K562 (cell line): Measurements from ENCODE around the gene C1orf174. TPM values are rescaled to one million over a fixed set of nuclear protein-coding genes. Genes with fewer than 3 reads are reported as not detected.

Source experiments
- EGR1 ChIP-seq: fragments of 450-650 bp; conservative IDR thresholded peaks from 2 replicates; pipeline ENCODE4 v1.6.1; 2017; ENCODE audit warnings: mild to moderate bottlenecking
- EP300 ChIP-seq: IDR thresholded peaks from 2 replicates; pipeline ENCODE4 v1.6.1; 2012; ENCODE audit warnings: low read length, improper control_type of control experiment
- ESRRB ChIP-seq: fragments of 250-450 bp; sonication (Bioruptor Pico); IDR thresholded peaks from 2 replicates; pipeline ENCODE4 v1.5.0; 2020; ENCODE audit warnings: mild to moderate bottlenecking, moderate library complexity, borderline replicate concordance
- L3MBTL2 ChIP-seq: fragments of 450-650 bp; IDR thresholded peaks from 2 replicates; pipeline ENCODE4 v1.6.1; 2016; ENCODE audit warnings: mild to moderate bottlenecking, moderate library complexity
- MAX ChIP-seq: sonication (generic); formaldehyde crosslinking; IDR thresholded peaks from 2 replicates; pipeline ENCODE4 v1.9.0; 2022; ENCODE audit warnings: mild to moderate bottlenecking, missing genetic modification reagents
- MGA ChIP-seq: fragments of 450-650 bp; IDR thresholded peaks from 2 replicates; pipeline ENCODE4 v1.6.1; 2016; ENCODE audit warnings: mild to moderate bottlenecking, moderate library complexity
- SMARCA4 ChIP-seq: fragments of 450-650 bp; IDR thresholded peaks from 2 replicates; pipeline ENCODE4 v1.6.1; 2016
- ZNF551 ChIP-seq: fragments of 250-450 bp; sonication (Bioruptor Pico); IDR thresholded peaks from 2 replicates; pipeline ENCODE4 v1.5.0; 2021; ENCODE audit warnings: mild to moderate bottlenecking, moderate library complexity
- polyA plus RNA-seq, 8 experiments: library from polyadenylated mRNA; depleted of rRNA in 4 of 8; stranded (reverse) in 5 of 8; unstranded in 3 of 8; fragments of >200 nt; fragmentation: Nextera tagmentation in 2 of 8; fragmentation: Illumina TruSeq in 1 of 8; extraction: Ambion mirVana in 2 of 8; extraction: Trizol in 1 of 8; gene quantifications; 2 replicates each; pipeline versions ENCODE4 v1.2.1 to v1.2.3, GENCODE V29; 2011 to 2014; ENCODE audit warnings: inconsistent platforms in 1 of 8, missing spikeins in 1 of 8
- total RNA-seq, 7 experiments: library from RNA; depleted of rRNA in 6 of 7; stranded (reverse); fragments of >200 nt in 6 of 7; fragmentation: Illumina TruSeq in 2 of 7; extraction: Trizol in 2 of 7; gene quantifications; 2 replicates each; pipeline versions ENCODE4 v1.2.1 to v1.2.3, GENCODE V29; 2011 to 2021; ENCODE audit warnings: low replicate concordance in 1 of 7
- TF ChIP-seq, protein P1 (sequence below): fragments of 250-450 bp; sonication (Bioruptor Pico); IDR thresholded peaks from 2 replicates; pipeline ENCODE4 v1.8.0; 2021; ENCODE audit warnings: moderate library complexity, mild to moderate bottlenecking, inconsistent platforms
- TF ChIP-seq, protein P2 (sequence below), 3 experiments: IDR thresholded peaks in 2 of 3; conservative IDR thresholded peaks in 1 of 3; 2 replicates each; pipeline ENCODE4 v1.5.1; 2011 to 2012; ENCODE audit warnings: low read length in 3 of 3, mild to moderate bottlenecking in 3 of 3, control low read depth in 2 of 3, improper control_type of control experiment in 1 of 3, inconsistent platforms in 1 of 3, low read depth in 1 of 3, mixed read lengths in 1 of 3, moderate library complexity in 1 of 3; ENCODE audit not compliant: insufficient read depth in 2 of 3

C1orf174 gene
- total and polyA plus RNA-seq, 9 of the 15 experiments (the other 6 are each of a cell fraction or from before 2014, with no cell fraction given): 38.5 to 64.9 (median 45.4) TPM

- TF ChIP-seq MGA (peak; percentile 69), MAX (CRISPR knock-in tag) (peak; percentile 56; the same call in 1 of the 2 replicates), EP300 (no peak), SMARCA4 (no peak), EGR1 (peak; percentile 34), ESRRB (no peak), L3MBTL2 (peak; percentile 57), ZNF551 (CRISPR knock-in tag) (no peak)
- TF ChIP-seq, protein P1, sequence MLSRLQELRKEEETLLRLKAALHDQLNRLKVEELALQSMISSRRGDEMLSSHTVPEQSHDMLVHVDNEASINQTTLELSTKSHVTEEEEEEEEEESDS: no peak
- TF ChIP-seq, protein P2, sequence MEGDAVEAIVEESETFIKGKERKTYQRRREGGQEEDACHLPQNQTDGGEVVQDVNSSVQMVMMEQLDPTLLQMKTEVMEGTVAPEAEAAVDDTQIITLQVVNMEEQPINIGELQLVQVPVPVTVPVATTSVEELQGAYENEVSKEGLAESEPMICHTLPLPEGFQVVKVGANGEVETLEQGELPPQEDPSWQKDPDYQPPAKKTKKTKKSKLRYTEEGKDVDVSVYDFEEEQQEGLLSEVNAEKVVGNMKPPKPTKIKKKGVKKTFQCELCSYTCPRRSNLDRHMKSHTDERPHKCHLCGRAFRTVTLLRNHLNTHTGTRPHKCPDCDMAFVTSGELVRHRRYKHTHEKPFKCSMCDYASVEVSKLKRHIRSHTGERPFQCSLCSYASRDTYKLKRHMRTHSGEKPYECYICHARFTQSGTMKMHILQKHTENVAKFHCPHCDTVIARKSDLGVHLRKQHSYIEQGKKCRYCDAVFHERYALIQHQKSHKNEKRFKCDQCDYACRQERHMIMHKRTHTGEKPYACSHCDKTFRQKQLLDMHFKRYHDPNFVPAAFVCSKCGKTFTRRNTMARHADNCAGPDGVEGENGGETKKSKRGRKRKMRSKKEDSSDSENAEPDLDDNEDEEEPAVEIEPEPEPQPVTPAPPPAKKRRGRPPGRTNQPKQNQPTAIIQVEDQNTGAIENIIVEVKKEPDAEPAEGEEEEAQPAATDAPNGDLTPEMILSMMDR (IDR thresholded peaks at IDR 0.05 in 2 of 3, conservative IDR thresholded peaks at IDR 0.05 in 1 of 3; ENCODE audit: insufficient read depth in 2 of 3, low read depth in 1 of 3, low read length in 3 of 3): 0 out of 6 replicates have a peak, but pooled peaks of 1 of the 3 experiments have one; percentile 16
These were observed 7.6 kb upstream of the C1orf174 start (continued) for GRCh38 chr1:3907621-3908165.
